GM23338 (cell line): ENCODE results near the gene SARNP. TPM values are rescaled to one million over a fixed set of nuclear protein-coding genes. Genes with fewer than 3 reads are reported as not detected.

Experiments
- ATAC-seq: fragments of 200-7000 bp; cut with Tn5 transposase; 3 replicates; pipeline ENCODE4 v1.9.1; 2020
- DNase-seq: peaks from one replicate; pipeline ENCODE4 v3.0.0-alpha.2; 2015; ENCODE audit warnings: low spot score
- H2AFZ ChIP-seq: fragments of 200-600 bp; sonication (generic); 2 replicates; pipeline ENCODE4 v1.8.0; 2016; ENCODE audit warnings: antibody characterized with exemption, mild to moderate bottlenecking, moderate library complexity
- H3F3A ChIP-seq: fragments of 200-600 bp; sonication (generic); replicated peaks from 2 replicates; pipeline ENCODE4 v1.8.0; 2017; ENCODE audit warnings: antibody characterized with exemption, mixed run types, low read depth
- H3K27ac ChIP-seq: fragments of 200-600 bp; sonication (generic); 2 replicates; pipeline ENCODE4 v1.6.1; 2016; ENCODE audit warnings: low read depth
- H3K27me3 ChIP-seq: fragments of 200-600 bp; sonication (generic); 2 replicates; pipeline ENCODE4 v1.8.0; 2016; ENCODE audit warnings: mild to moderate bottlenecking, mixed run types, moderate library complexity; ENCODE audit not compliant: insufficient read depth
- H3K36me3 ChIP-seq: fragments of 200-600 bp; sonication (generic); 2 replicates; pipeline ENCODE4 v1.8.0; 2016; ENCODE audit warnings: mild to moderate bottlenecking; ENCODE audit not compliant: insufficient read depth
- H3K4me1 ChIP-seq: fragments of 200-600 bp; sonication (generic); 2 replicates; pipeline ENCODE4 v1.8.0; 2016; ENCODE audit warnings: mild to moderate bottlenecking, moderate library complexity; ENCODE audit not compliant: insufficient read depth
- H3K4me2 ChIP-seq: fragments of 200-600 bp; sonication (generic); 2 replicates; pipeline ENCODE4 v1.7.1; 2017; ENCODE audit warnings: mixed run types
- H3K4me3 ChIP-seq: fragments of 200-600 bp; sonication (generic); 2 replicates; pipeline ENCODE4 v1.6.1; 2016; ENCODE audit warnings: mixed run types
- H3K79me2 ChIP-seq: fragments of 200-600 bp; sonication (generic); replicated peaks from 2 replicates; pipeline ENCODE4 v1.8.0; 2017; ENCODE audit warnings: mild to moderate bottlenecking; ENCODE audit not compliant: insufficient read depth
- H3K9me2 ChIP-seq: fragments of 200-600 bp; sonication (generic); 2 replicates; pipeline ENCODE4 v1.8.0; 2017; ENCODE audit not compliant: insufficient read depth
- H4K20me1 ChIP-seq: fragments of 200-600 bp; sonication (generic); replicated peaks from 2 replicates; pipeline ENCODE4 v1.8.0; 2017; ENCODE audit warnings: mild to moderate bottlenecking; ENCODE audit not compliant: insufficient read depth
- H3K27ac Mint-ChIP-seq: 2 replicates; pipeline ENCODE4 v1.8.0; 2020; ENCODE audit warnings: inconsistent platforms, mild to moderate bottlenecking, moderate library complexity, mixed read lengths
- H3K27me3 Mint-ChIP-seq: 3 replicates; pipeline ENCODE4 v1.8.0; 2022; ENCODE audit warnings: low read depth, mild to moderate bottlenecking, moderate library complexity, mixed read lengths, inconsistent platforms; ENCODE audit not compliant: insufficient read depth, poor library complexity
- H3K36me3 Mint-ChIP-seq: 3 replicates; pipeline ENCODE4 v1.8.0; 2021; ENCODE audit warnings: low read depth, mild to moderate bottlenecking, inconsistent platforms, moderate library complexity, mixed read lengths
- H3K4me1 Mint-ChIP-seq: 3 replicates; pipeline ENCODE4 v1.8.0; 2020; ENCODE audit warnings: mild to moderate bottlenecking, inconsistent platforms, mixed read lengths
- H3K4me3 Mint-ChIP-seq: 3 replicates; pipeline ENCODE4 v1.8.0; 2021; ENCODE audit warnings: moderate library complexity, mild to moderate bottlenecking, inconsistent platforms, mixed read lengths
- H3K9me3 Mint-ChIP-seq: 3 replicates; pipeline ENCODE4 v1.8.0; 2020; ENCODE audit warnings: moderate library complexity, mild to moderate bottlenecking, inconsistent platforms, mixed read lengths
- CREB1 ChIP-seq: fragments of 250-450 bp; sonication (Bioruptor Pico); IDR thresholded peaks from 2 replicates; pipeline ENCODE4 v1.5.0; 2020; ENCODE audit warnings: low read depth, mild to moderate bottlenecking, moderate library complexity
- ETS1 ChIP-seq: IDR thresholded peaks from 2 replicates; pipeline ENCODE4 v1.6.1; 2016; ENCODE audit warnings: antibody characterized with exemption
- EZH2 ChIP-seq: fragments of 200-600 bp; sonication (generic); IDR thresholded peaks from one replicate; pipeline ENCODE4 v1.8.0; 2017; ENCODE audit warnings: antibody characterized with exemption, mild to moderate bottlenecking, low read depth; ENCODE audit not compliant: unreplicated experiment
- JUNB ChIP-seq: IDR thresholded peaks from one replicate; pipeline ENCODE4 v1.6.1; 2016; ENCODE audit warnings: antibody characterized with exemption; ENCODE audit not compliant: unreplicated experiment
- POLR2AphosphoS5 ChIP-seq: IDR thresholded peaks from 2 replicates; pipeline ENCODE4 v1.6.1; 2016; ENCODE audit warnings: antibody characterized with exemption, low read depth
- ZNF114 ChIP-seq: fragments of 250-450 bp; sonication (Bioruptor Pico); IDR thresholded peaks from 2 replicates; pipeline ENCODE4 v1.5.0; 2020; ENCODE audit warnings: mild to moderate bottlenecking, moderate library complexity
- polyA plus RNA-seq: library from polyadenylated mRNA; unstranded; fragments of >200 nt; fragmentation: Nextera tagmentation; extraction: Ambion mirVana; gene quantifications from 2 replicates; pipeline ENCODE4 v1.2.1, GENCODE V29; 2016
- total RNA-seq: library from RNA; depleted of rRNA; stranded (reverse); fragments of >200 nt; shearing (Covaris generic); gene quantifications from 2 replicates; pipeline ENCODE4 v1.2.3, GENCODE V29; 2014
- TF ChIP-seq, protein P1 (sequence below), 2 experiments: fragments of 200-600 bp in 1 of 2; sonication (generic) in 1 of 2; conservative IDR thresholded peaks; 2 replicates each; pipeline versions ENCODE4 v1.5.1 to v1.6.1; 2016 to 2017; ENCODE audit warnings: antibody characterized with exemption in 2 of 2, low read depth in 2 of 2, mild to moderate bottlenecking in 2 of 2, moderate library complexity in 1 of 2
- TF ChIP-seq, protein P2 (sequence below): IDR thresholded peaks from one replicate; pipeline ENCODE4 v1.6.1; 2018; ENCODE audit warnings: antibody characterized with exemption; ENCODE audit not compliant: unreplicated experiment

The SARNP gene
- total and polyA plus RNA-seq, 2 experiments from 2014 or later = 96.0 to 313 TPM

DNA sequence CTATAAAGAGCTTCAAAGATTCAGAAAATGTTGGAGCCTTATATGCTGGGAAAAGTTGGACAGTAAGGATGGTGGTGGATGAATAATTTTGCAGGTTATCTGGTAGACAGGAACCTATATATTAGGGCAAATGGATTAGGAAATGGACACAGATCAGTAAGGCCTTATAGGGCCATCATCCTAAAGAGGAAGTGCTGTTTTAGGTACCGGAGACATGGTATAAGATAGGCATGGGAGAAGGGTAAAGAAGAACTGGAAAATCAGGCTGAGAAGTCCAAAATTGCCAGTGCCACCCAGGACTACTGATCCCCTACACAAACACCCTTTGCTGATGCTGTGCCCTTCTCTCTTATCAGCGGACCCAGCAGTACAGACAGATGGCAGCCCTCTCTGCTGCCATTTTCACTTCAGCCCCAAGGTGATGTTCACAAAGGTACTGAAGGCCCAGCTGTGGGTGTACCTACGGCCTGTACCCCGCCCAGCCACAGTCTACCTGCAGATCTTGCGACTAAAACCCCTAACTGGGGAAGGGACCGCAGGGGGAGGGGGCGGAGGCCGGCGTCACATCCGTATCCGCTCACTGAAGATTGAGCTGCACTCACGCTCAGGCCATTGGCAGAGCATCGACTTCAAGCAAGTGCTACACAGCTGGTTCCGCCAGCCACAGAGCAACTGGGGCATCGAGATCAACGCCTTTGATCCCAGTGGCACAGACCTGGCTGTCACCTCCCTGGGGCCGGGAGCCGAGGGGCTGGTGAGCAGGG lies 69.1 kb downstream of the SARNP start:
- Mint-ChIP-seq H3K36me3 (peaks cover 66% of the 10 kb centered on the region), H3K4me3 (no peak overlapping the region; the same call in 2 of the 3 replicates), H3K27me3 (peaks cover 16% of the 10 kb centered on the region), H3K9me3 (no peaks in the 10 kb centered on the region), H3K4me1 (peaks cover 56% of the 10 kb centered on the region), H3K27ac (no peak overlapping the region)
- TF ChIP-seq, protein P1, sequence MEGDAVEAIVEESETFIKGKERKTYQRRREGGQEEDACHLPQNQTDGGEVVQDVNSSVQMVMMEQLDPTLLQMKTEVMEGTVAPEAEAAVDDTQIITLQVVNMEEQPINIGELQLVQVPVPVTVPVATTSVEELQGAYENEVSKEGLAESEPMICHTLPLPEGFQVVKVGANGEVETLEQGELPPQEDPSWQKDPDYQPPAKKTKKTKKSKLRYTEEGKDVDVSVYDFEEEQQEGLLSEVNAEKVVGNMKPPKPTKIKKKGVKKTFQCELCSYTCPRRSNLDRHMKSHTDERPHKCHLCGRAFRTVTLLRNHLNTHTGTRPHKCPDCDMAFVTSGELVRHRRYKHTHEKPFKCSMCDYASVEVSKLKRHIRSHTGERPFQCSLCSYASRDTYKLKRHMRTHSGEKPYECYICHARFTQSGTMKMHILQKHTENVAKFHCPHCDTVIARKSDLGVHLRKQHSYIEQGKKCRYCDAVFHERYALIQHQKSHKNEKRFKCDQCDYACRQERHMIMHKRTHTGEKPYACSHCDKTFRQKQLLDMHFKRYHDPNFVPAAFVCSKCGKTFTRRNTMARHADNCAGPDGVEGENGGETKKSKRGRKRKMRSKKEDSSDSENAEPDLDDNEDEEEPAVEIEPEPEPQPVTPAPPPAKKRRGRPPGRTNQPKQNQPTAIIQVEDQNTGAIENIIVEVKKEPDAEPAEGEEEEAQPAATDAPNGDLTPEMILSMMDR (conservative IDR thresholded peaks at IDR 0.05; ENCODE audit: low read depth in 2 of 2) = no peak
- TF ChIP-seq, protein P2, sequence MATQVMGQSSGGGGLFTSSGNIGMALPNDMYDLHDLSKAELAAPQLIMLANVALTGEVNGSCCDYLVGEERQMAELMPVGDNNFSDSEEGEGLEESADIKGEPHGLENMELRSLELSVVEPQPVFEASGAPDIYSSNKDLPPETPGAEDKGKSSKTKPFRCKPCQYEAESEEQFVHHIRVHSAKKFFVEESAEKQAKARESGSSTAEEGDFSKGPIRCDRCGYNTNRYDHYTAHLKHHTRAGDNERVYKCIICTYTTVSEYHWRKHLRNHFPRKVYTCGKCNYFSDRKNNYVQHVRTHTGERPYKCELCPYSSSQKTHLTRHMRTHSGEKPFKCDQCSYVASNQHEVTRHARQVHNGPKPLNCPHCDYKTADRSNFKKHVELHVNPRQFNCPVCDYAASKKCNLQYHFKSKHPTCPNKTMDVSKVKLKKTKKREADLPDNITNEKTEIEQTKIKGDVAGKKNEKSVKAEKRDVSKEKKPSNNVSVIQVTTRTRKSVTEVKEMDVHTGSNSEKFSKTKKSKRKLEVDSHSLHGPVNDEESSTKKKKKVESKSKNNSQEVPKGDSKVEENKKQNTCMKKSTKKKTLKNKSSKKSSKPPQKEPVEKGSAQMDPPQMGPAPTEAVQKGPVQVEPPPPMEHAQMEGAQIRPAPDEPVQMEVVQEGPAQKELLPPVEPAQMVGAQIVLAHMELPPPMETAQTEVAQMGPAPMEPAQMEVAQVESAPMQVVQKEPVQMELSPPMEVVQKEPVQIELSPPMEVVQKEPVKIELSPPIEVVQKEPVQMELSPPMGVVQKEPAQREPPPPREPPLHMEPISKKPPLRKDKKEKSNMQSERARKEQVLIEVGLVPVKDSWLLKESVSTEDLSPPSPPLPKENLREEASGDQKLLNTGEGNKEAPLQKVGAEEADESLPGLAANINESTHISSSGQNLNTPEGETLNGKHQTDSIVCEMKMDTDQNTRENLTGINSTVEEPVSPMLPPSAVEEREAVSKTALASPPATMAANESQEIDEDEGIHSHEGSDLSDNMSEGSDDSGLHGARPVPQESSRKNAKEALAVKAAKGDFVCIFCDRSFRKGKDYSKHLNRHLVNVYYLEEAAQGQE = no peak
- TF ChIP-seq CREB1 (CRISPR knock-in tag) (no peak), ZNF114 (no peak), POLR2AphosphoS5 (no peak), EZH2 (no peak), JUNB (no peak), ETS1 (no peak)
- peaks cover 28% of the 10 kb centered on the region for H3K36me3 ChIP-seq
- no peak overlapping the region for H3K27ac ChIP-seq
- peak overlapping the region; percentile 85 for H3K4me2 ChIP-seq
- peaks cover 41% of the 10 kb centered on the region for H4K20me1 ChIP-seq
- H3K27me3 ChIP-seq = no peaks in the 10 kb centered on the region
- H3F3A ChIP-seq = peaks cover 26% of the 10 kb centered on the region
- 0 out of 2 replicates have a peak, but pooled peaks cover 7% of the 10 kb centered on the region for H3K9me2 ChIP-seq
- H3K79me2 ChIP-seq = peaks cover 47% of the 10 kb centered on the region
- ATAC-seq (no peak), DNase-seq (no peak)
- peak overlapping the region; percentile 28; the same call in 1 of the 2 replicates for H3K4me3 ChIP-seq
- H2AFZ ChIP-seq = no peak overlapping the region
- H3K4me1 ChIP-seq = peaks cover 58% of the 10 kb centered on the region
